Uterus (tissue), 4 donors: Measurements from ENCODE around the gene TMEM120B. TPM values are rescaled to one million over a fixed set of nuclear protein-coding genes. Genes with fewer than 3 reads are reported as not detected.
A peak's percentile ranks its signal among the peaks of the same experiment; 100 is the strongest.

Experiments used
- DNase-seq, 2 donors: peaks; one replicate each; pipeline ENCODE4 v3.0.0-alpha.2; 2019 to 2020
- H3K27ac ChIP-seq, 2 donors: fragments of 200-600 bp; sonication (generic); 1 replicate in 1 of 2; 2 replicates in 1 of 2; pipeline ENCODE4 v1.5.1; 2016 to 2018
- H3K27me3 ChIP-seq, 2 donors: fragments of 200-600 bp; sonication (generic); one replicate each; pipeline ENCODE4 v1.5.1; 2018 to 2019; ENCODE audit warnings: control low read depth in 1 of 2
- H3K36me3 ChIP-seq, 2 donors: fragments of 200-600 bp; sonication (generic); one replicate each; pipeline ENCODE4 v1.5.1; 2019; ENCODE audit warnings: control low read depth in 1 of 2
- H3K4me1 ChIP-seq, 2 donors: fragments of 200-600 bp; sonication (generic); one replicate each; pipeline ENCODE4 v1.5.1; 2018 to 2019; ENCODE audit warnings: control low read depth in 1 of 2
- H3K4me3 ChIP-seq, 2 donors: fragments of 200-600 bp; sonication (generic); 1 replicate in 1 of 2; 2 replicates in 1 of 2; pipeline ENCODE4 v1.5.1; 2018 to 2019; ENCODE audit warnings: mild to moderate bottlenecking in 1 of 2
- H3K9me3 ChIP-seq, 2 donors: fragments of 200-600 bp; sonication (generic); one replicate each; pipeline ENCODE4 v1.5.1; 2019; ENCODE audit warnings: control low read depth in 1 of 2
- CTCF ChIP-seq, 4 experiments: fragments of 200-600 bp in 2 of 4; fragments of 450-650 bp in 2 of 4; sonication (generic) in 2 of 4; IDR thresholded peaks; one replicate each; pipeline ENCODE4 v1.5.1; 2016 to 2019; ENCODE audit warnings: antibody characterized with exemption in 4 of 4, mild to moderate bottlenecking in 2 of 4, moderate library complexity in 1 of 4
- POLR2A ChIP-seq, 2 donors: fragments of 450-650 bp; IDR thresholded peaks; one replicate each; pipeline ENCODE4 v1.6.1; 2016; ENCODE audit warnings: antibody characterized with exemption in 2 of 2, mild to moderate bottlenecking in 1 of 2, moderate library complexity in 1 of 2
- intact Hi-C: fragments of 100-400 bp; cut with DNase I; formaldehyde crosslinking; loops from one replicate; pipeline ENCODE4 v1.15.1; 2023; ENCODE audit warnings: low total_unique reads
- total RNA-seq, 4 donors: library from RNA; depleted of rRNA in 3 of 4; stranded (reverse); fragments of >200 nt in 3 of 4; gene quantifications; one replicate each; pipeline versions ENCODE4 v1.1.0 to v1.2.4, GENCODE V29; 2014 to 2023
- donor health status: DM: yes; HTN: yes; CAD: no.

The TMEM120B gene
- total RNA-seq, 4 donors from 2014 or later, result 1.0 to 35.2 (median 19.6) TPM

GRCh38 chr12:121781998-121782979 is 69.7 kb downstream of the TMEM120B start:
- Histone ChIP-seq H3K27ac (peak overlapping the region; percentile 68 to 74), H3K9me3 (no peaks in the 10 kb centered on the region), H3K36me3 (no peaks in the 10 kb centered on the region), H3K4me1 (peaks cover 0 to 5% of the 10 kb centered on the region in 2 donors), H3K27me3 (no peaks in the 10 kb centered on the region), H3K4me3 (no peak overlapping the region)
- no peak for TF ChIP-seq POLR2A (IDR thresholded peaks at IDR 0.05)
- TF ChIP-seq CTCF (IDR thresholded peaks at IDR 0.05), result no peak
- DNase-seq, result no peak
- intact Hi-C loops, result no loop called here

- intact Hi-C loops, result no loop called here
- peak overlapping the region in 1 of 2 donors; percentile 75 for H3K27ac ChIP-seq
Observed at GRCh38 chr12:121783766-121784165, 71.2 kb downstream of the TMEM120B start.

GRCh38 chr12:121784460-121784859 is 71.9 kb downstream of the TMEM120B start:
- H3K9me3 ChIP-seq, result no peaks in the 10 kb centered on the region
- H3K27me3 ChIP-seq, result no peaks in the 10 kb centered on the region
- intact Hi-C loops, result no loop called here
- H3K4me3 ChIP-seq, result no peak overlapping the region
- H3K27ac ChIP-seq, result peak overlapping the region; percentile 52 to 75
- no peaks in the 10 kb centered on the region for H3K36me3 ChIP-seq
- DNase-seq, result peak; percentile 60 to 71
- H3K4me1 ChIP-seq, result peaks cover 0 to 5% of the 10 kb centered on the region in 2 donors
- no peak for TF ChIP-seq CTCF (IDR thresholded peaks at IDR 0.05)
- no peak for TF ChIP-seq POLR2A (IDR thresholded peaks at IDR 0.05)

More at GRCh38 chr12:121783766-121784165, 71.2 kb downstream of the TMEM120B start:
- no peak for DNase-seq
- H3K4me1 ChIP-seq, result peaks cover 0 to 5% of the 10 kb centered on the region in 2 donors
- H3K36me3 ChIP-seq, result no peaks in the 10 kb centered on the region
- no peak overlapping the region for H3K4me3 ChIP-seq
- no peak for TF ChIP-seq POLR2A (IDR thresholded peaks at IDR 0.05)
- no peaks in the 10 kb centered on the region for H3K27me3 ChIP-seq
- H3K9me3 ChIP-seq, result no peaks in the 10 kb centered on the region

- Histone ChIP-seq H3K36me3 (no peaks in the 10 kb centered on the region), H3K9me3 (no peaks in the 10 kb centered on the region), H3K4me3 (no peak overlapping the region), H3K27me3 (no peaks in the 10 kb centered on the region), H3K27ac (peak overlapping the region in 1 of 2 donors; percentile 22), H3K4me1 (peaks cover 0 to 5% of the 10 kb centered on the region in 2 donors)
- intact Hi-C loops, result no loop called here
- TF ChIP-seq CTCF (IDR thresholded peaks at IDR 0.05) (no peak), POLR2A (IDR thresholded peaks at IDR 0.05) (no peak)
- peak in 1 of 2 donors; percentile 71 for DNase-seq
Observed at GRCh38 chr12:121786440-121786825, 73.9 kb downstream of the TMEM120B start.

- Histone ChIP-seq H3K4me3 (no peak overlapping the region), H3K36me3 (no peaks in the 10 kb centered on the region), H3K9me3 (no peaks in the 10 kb centered on the region), H3K27ac (peak overlapping the region in 1 of 2 donors; percentile 22), H3K4me1 (no peaks in the 10 kb centered on the region), H3K27me3 (no peaks in the 10 kb centered on the region)
- DNase-seq, result no peak
- intact Hi-C loops, result no loop called here
- TF ChIP-seq CTCF (IDR thresholded peaks at IDR 0.05), result no peak
- no peak for TF ChIP-seq POLR2A (IDR thresholded peaks at IDR 0.05)
Observed at GRCh38 chr12:121787063-121788025, 74.8 kb downstream of the TMEM120B start.
